Activated gamma-delta T cell treated with anti-CD3 and anti-CD28 coated beads, Interleukin-2, amount 50 U/mL, for 16 hours (primary cell): ENCODE results near the gene MCF2L2.

Source experiments
- DNase-seq: peaks from one replicate; pipeline ENCODE4 v3.0.0-alpha.2; 2020; ENCODE audit warnings: low read depth

The MCF2L2 gene

DNA sequence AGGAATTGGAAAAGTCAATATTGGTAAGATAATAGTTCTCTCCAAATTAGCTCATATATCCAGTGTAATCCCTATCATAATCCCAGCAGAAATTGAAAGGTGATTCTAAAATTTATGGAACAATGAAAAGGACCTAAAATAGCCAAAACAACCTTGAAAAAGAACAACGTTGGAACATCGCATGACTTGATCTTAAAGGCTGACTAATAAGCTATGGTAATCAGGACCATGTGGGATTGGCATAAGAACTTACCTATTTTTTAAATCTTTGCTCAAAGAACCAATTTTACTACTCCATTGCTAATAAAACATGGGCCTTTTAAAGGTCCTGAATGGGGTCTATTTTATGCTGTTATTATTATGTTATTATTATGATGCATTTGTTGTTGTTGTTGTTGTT is 134.5 kb downstream of the MCF2L2 start:
- no peak for DNase-seq

DNA sequence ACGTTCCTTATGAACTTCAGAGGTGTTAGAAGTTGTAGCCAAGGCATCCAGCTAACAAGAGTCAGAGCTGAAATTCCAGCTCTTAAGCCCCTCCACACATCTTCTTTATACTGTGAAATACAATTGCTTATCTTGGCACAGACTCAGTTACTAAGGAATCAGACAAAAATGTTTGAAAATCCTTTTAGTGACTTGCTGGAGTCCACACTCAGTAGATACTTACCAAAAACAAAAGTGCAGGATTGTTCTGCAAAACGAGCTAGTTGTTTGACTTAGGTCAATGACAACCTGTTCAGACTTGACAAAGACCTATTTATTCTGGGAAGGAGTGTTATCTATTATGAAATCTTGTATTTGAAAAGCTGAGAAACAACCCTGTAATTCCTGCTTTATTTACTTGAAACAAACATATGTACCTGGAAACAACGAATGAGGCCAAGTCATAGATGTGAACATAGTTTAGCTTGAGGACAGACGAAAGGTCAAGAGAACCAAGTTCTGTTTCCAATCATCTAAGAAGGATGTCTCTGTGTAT is 136.9 kb downstream of the MCF2L2 start:
- no peak for DNase-seq

DNA sequence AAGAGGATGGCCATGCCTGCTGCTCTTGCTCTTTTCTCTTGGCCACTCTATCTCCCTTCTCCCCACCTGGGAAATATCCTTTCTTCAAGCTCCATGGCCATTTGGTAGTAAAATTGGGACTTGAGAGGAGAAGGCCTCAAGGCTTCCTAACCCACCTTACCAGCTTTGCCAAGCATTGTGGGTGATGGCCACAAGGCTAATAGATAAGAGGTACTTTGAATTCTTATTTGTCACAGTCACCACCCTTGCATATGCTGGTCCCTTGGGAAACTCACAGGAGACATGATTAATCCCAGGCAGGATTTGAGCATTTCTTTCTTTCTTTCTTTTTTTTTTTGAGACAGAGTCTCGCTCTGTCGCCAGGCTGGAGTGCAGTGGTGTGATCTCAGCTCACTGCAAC is 138.2 kb downstream of the MCF2L2 start:
- no peak for DNase-seq

DNA sequence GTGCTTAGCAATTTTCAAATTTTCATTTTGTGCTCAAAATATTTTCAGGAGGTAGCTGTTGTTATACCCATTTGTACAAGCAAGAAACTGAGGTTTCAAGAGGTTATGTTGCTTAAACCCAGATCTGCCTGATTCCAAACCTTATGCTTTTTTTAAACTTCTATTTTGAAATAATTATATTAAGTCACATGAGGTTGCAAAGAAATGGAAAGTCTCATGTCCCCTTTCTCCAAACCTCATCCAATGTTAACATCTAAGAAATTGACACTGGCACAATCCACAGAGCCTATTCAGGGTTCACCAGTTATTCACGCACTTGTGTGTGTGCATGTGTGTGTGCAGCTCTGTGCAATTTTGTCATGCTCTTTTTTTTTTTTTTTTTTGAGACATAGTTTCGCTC is 140.3 kb downstream of the MCF2L2 start:
- DNase-seq = no peak

DNA sequence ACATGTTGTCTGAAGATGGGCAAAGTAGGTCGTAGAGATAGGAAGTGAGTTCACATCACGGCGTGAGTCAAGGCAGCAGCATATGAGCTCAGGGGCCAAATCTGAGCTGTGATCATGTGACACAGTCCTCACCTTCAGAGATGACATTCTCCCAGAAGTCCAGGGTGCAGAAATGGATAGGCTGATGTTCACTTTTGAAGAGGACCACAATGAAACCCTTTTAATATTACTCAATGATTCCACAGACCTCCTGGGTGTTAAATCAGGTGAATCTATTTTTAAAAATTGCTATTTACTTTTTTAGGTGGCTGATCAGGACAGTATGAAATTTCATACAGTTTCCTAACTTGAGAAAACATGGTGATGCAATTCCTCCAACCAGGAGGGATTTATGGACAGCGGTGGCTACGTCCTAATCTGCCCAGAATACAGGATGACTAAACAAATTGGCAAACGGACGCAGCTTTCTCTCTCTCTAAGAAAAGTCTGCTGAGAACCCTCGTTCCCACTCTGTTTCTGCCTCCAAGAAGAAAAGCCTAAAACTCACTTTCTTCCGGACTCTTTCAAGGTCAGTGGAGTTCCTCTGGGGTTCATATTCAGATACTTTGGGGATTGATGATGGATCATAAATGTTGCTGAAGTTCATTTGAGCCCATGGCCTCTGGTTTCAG is 141.0 kb downstream of the MCF2L2 start:
- no peak for DNase-seq

DNA sequence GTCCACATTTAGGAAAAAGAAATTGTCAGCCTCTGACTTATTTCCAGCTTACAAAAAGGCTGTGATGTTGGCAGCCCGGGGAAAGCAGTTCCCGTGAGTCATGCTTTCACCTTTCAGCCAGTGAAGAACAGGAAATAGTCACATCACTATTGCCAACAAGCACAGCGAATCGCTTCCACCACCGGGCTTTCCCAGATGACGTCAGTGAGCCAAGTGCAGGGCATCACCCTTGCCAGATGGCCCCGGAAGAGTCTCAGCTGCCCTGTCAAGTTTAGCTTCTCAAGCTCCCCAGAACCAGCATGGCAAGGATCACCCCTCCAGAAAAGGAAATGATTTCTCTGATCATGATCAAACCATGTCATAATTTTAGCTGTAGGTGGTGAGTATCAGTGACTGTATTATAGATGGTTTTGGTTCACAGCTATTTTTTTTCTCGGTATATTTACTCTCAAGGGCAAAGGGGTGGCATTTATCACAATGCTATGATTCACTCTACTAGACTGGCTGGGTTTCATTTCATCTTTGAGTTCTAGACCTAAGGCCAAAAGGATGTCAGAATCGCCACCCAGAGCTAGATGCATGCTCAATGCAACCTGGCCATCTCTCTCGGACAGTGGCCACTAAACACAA is 142.5 kb downstream of the MCF2L2 start:
- peak; percentile 88 for DNase-seq

DNA sequence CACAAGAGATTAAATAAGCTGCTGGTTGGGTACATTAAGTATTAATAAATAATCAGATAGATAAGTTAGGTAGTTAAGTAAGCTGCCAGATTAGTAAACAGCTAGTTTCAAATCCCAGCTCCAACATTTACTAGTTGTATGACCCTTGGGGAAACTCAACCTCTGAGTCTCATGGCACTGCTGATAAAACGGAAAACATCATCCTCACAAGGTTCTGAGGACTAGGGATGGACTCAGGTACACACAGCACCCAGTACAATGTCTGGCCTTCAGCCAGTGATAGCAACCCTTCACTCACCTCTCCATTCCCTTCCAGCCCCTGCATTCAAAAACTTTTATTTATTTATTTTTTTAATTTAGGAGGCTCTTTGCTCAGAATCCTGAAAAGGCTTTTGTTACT is 143.1 kb downstream of the MCF2L2 start:
- no peak for DNase-seq

DNA sequence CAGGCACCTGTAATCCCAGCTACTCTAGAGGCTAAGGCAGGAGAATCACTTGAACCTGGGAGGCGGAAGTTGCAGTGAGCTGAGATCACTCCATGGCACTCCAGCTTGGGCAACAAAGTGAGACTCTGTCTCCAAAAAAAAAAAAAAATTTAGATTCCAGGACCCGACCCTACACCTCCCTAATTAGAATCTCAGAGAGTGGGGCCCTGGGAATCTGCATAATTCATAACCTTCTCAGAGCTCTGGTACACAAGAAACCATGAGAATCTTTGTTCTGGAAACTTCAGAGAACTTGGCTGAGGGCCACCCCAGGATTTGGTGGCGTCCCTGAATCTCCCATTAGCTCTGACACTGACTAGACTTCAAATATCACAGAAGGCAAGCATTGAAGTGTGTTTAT is 143.8 kb downstream of the MCF2L2 start:
- no peak for DNase-seq

DNA sequence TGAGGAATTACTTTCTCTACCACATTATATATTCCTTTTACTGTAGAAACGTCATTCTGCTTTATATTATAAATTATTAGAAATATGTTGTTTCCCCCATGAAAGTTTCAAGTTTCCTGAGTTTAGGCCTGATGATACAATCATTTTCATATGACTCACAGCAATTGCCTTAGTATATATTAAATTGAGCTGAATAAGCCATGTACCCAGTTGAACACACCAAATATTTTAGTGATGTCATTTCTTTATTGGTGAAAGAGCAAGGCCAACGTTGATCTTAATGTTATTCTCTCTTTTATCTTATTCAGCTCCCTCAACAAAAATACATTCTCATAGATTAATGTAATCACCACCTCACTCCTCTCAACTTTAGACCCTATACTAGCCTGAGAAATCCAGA is 144.5 kb downstream of the MCF2L2 start:
- no peak for DNase-seq

DNA sequence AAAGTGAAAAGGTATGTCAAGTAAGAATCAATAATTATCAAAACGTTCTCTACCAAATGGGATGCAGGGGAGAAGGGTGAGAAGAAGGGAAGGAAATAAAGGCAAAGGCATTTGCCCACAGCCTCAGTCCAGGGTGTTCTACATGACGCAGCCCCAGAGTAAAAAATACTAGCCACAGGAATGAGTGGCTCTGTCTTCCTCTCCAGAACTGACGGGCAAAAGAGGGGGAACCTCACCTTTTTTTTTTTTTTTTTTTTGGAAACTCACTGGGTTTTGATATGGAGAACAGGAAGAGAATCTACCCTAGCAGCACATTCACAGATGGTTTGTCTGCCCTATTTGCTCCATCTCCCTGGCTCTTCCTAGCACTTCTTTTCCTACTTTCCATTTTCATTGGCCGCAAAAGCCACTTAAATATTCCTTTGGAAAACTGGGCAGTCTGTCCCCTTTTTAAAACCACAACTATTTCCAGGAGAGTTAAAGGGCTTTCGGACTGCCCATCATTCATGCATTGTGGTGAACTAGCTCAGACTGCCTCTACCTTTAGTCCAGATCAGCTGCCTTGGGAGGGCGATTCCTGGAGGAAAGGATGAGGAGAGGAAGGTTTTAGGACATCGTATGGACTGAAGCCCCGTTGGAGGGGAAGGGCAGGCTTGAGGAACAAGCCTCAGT is 147.2 kb downstream of the MCF2L2 start:
- no peak for DNase-seq

DNA sequence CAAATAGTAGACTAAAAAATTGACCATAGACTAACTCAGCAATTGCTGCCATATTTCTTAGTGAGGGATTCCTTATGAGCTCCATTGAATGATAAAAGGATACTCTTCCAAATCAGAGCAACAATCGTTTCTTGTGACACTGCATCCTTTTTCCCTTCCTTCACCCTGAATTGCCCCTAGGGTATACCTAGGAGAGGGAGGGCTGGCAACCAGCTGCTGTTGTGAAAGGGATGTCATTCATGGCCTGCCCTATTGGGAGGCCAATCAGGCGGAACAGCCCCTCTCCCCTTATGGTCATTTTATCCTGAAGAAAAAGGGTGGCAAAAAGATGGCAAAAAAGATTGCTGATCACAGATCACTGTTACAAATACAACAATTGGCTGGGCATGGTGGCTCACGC is 149.0 kb downstream of the MCF2L2 start:
- DNase-seq = no peak

DNA sequence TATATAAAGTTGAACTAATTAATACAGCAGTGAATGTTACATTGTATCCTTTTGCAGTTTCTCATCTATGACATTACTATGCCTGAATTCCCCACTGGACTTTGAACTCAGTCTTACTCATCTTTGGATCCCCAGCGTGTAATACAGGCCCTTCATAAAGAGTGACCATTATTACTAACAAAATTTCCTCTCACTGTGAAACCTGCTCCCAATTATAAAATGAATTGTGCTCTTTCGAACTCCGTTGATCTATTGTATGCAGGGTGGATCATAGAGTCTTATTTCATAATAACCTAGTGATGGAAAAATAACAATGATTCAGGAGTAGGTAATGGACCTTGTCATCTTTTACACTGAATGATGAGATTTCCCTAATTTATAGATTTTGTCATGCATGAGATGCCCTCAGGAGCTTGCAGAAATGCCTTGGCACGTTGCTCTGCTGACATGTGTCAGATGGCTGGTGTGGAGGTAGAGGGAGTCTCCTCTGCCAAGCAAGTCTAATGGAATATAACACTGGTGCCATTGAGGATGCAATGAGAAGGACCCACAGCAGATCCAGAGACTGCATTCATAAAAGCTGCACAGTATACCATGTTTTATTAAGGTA is 149.8 kb downstream of the MCF2L2 start:
- no peak for DNase-seq

DNA sequence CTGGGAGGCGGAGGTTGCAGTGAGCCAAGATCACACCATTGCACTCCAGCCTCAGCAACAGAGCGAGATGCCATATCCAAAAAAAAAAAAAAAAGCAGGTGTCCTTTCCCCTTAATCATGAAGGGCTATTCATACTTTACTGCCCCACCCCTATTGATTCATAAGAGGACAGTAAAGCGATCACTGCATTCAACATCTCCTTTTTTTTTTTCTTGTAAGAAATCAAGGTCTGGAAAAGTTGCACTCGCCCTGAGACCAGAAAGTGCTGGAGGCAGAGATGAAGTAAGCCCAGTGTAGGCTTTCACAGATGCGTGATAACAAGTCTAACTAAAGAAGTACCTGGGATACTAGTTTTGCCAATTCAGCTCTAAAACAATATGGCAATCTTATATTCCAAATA is 151.2 kb downstream of the MCF2L2 start:
- no peak for DNase-seq

DNA sequence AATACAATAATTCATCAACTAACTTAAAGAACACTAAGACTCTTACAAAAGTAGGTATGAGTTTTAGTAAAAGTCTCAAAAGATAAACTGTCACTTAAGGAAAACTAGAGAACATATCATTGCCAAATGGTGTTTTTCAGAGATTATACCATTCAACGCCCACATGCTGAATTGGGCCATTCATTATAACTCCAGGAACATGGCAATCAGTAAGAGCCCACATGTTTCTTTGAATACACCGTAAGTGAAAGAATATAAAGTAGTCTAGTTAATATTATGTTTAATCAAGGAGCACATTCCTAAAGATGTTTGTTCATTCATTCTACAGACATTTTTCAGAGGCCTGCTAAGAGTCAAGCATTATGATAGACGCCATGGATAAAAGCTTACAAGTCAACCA is 152.5 kb downstream of the MCF2L2 start:
- DNase-seq = no peak

DNA sequence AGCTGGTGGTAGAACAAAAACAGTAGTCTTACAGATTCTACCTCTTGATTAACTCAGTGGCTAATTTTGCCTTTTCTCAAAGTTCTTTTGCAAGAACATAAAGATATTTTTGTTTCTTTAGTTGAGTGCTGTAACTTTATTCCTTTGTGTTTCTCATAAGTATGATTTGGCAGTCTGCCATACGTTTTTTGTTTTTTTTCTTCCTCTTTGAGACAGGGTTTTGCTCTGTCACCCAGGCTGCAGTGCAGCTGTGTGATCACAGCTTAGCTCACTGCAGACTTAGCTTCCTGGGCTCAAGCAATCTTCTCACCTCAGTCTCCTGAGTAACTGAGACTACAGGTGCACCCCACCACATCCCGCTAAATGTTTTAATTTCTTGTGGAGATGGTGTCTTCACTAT is 153.0 kb downstream of the MCF2L2 start:
- no peak for DNase-seq

DNA sequence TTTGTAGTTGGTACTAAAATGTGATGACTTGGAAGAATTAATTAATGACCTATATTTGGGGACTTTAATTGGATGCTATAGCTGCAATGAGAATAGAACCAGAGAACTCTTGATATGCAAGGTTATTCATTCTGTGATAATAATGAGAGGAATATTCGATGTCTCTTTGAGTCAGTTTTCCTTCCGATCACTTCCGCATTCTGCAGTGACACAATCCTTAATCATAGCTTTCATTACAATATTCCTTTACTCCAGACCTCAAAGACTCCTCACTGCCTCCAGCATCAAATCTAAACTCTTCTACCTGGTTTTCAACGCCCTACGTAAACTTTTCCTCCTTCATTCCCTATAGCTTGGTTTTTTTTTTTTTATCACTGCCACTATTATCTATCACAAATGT is 153.8 kb downstream of the MCF2L2 start:
- DNase-seq = no peak

DNA sequence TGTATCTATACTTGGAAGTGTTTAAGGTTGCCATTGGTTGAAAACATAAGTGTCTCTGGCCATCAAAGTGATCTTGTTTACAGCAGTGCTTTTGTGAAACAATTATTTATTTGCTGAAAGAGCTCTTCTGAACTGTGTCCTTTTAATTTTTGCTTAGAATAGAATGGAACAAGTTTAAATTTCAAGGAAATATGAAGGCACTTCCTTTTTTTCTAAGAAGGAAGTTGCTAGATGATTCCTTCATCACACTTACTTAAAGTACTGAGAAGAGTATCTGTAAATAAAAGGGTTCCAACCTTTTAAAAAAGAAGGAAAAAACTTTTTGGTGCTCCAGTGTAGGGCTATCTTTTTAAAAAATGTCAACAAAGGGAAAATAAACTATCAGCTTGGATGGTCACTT is 155.6 kb downstream of the MCF2L2 start:
- no peak for DNase-seq

DNA sequence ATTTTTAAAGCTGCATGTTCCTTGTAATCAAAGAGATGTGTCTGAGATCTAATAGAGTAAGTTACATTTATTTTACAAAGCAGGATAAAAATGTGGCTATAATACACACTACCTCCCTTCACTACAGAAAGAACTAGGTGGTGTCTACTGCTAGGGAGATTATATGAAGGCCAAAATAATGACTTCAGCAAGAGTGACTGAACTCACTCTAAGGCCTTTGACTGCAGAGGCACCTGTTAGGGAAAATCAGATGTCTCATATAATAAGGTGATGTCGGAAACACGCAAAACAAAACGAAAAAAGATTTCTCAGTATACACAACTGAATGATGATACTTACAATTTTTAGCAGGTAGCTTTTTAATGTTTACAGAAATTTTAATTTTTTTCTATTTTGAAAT is 156.3 kb downstream of the MCF2L2 start:
- DNase-seq = no peak

DNA sequence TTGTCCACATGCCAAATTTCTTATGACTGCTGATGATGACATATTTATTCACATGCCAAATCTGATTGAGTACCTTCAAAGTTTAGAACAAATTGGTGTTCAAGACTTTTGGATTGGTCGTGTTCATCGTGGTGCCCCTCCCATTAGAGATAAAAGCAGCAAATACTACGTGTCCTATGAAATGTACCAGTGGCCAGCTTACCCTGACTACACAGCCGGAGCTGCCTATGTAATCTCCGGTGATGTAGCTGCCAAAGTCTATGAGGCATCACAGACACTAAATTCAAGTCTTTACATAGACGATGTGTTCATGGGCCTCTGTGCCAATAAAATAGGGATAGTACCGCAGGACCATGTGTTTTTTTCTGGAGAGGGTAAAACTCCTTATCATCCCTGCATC is 158.1 kb downstream of the MCF2L2 start:
- DNase-seq = no peak

DNA sequence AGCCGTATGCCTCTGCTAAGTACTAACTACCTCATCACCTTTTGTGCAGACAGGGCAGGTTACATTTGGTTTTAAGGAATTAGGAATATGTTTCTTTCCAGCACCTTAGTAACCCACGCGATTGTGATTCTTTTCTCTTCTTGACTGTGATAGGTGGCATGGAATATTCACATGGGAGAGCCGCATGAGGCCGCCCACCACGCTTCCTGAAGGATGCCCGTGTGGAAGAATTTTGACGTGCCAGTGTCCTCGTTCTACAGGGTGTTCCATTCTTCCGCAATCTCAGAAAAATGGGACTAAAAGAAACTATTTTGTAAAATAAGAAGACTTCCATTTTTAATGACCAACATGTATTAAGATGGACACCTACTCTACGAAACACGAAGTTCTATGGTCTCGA is 159.1 kb downstream of the MCF2L2 start:
- no peak for DNase-seq

DNA sequence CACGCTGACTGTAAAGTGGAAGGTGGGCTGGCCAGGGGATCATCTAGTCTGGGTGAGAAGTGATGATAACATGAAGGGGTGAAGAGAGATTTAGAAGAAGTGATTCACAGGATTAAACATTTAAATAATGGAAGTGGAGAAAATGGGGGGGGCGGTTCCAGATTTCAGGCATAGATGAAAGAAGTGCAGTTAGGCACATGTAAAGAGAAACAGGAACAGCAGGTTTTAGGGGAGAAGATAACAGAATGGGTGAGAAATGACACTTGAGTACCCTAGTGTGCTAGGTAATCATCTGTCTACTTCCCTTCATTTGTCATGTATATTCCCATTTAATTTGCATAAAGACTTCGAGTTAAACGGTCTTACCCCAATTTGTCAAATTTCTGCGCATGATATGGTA is 160.1 kb downstream of the MCF2L2 start:
- DNase-seq = no peak

DNA sequence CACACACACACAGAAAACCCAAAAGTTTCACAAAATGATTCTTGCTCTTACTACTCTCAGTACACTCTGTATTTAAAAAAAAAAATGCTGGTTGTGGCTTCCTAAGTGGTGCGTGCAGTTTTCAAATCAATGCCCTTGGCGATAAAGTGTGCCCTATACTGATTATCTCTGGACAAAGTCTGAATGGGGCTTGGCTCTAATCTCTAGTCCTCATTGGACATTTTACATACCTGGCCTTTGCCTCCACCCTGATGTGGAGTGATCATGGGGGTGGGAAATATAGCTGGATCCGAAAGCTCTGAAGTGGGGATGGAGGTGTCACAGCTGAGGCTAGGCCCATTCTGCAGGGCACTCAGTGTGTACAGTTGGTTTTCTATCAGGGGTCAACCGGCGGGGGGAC is 161.3 kb downstream of the MCF2L2 start:
- DNase-seq = no peak

DNA sequence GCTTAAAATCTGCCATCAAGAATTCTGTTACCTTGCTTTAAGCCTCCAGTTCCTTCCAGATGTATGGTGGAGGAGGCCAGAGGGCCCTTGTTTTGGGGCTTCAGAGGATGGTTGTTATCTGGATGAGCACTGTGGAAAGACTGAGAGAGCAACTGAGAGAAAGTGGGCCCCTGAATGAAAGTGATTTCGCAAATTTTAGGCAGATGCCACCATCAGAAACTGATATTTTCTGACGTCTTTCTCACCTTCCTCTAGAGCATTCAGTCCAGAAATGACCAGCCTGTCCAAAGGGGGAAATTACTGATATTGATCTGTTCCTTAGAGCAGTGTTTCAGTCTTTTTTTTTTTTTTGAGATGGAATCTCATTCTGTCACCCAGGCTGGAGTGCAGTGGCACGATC is 162.0 kb downstream of the MCF2L2 start:
- no peak for DNase-seq
